GM18526 (cell line): ENCODE results near the gene SH3BP1.

Experiments
- POLR2A ChIP-seq: IDR thresholded peaks from 3 replicates; pipeline ENCODE4 v1.6.1; 2011; ENCODE audit not compliant: insufficient read length; ENCODE audit errors: extremely low read depth

SH3BP1 gene

DNA sequence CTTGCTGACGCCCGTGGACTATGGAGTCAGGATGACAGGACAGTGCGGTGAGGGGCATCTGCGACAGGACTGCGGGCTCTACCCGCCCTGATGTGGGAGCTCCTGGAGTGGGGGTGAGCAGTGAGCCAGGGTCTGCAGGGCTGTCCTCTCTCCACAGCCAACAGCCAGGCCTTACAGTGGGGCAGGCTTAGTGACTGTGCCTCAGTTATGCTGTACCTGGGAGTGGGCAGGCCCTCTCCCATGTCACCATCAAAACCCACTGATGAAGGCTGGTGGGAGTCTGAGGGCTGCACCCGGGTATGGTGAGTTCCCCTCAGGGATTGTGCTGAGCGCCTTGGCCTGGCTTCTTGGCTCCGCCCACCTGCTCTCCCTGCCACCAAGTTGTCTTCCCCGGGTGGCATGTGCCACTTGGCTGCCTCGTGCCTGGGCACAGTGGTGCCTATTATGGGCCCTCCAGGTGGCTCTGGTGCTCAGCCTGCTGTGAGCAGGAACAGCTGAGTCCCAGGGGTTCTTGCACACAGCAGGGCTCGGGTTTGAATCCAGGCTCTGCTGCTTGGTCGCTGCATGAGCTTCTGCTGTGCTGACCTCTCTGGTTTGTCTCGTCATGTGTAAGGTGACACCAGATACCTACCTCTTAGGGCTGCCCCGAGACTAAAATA, 53.3 kb downstream of the SH3BP1 start:
- TF ChIP-seq POLR2A, result no peak

DNA sequence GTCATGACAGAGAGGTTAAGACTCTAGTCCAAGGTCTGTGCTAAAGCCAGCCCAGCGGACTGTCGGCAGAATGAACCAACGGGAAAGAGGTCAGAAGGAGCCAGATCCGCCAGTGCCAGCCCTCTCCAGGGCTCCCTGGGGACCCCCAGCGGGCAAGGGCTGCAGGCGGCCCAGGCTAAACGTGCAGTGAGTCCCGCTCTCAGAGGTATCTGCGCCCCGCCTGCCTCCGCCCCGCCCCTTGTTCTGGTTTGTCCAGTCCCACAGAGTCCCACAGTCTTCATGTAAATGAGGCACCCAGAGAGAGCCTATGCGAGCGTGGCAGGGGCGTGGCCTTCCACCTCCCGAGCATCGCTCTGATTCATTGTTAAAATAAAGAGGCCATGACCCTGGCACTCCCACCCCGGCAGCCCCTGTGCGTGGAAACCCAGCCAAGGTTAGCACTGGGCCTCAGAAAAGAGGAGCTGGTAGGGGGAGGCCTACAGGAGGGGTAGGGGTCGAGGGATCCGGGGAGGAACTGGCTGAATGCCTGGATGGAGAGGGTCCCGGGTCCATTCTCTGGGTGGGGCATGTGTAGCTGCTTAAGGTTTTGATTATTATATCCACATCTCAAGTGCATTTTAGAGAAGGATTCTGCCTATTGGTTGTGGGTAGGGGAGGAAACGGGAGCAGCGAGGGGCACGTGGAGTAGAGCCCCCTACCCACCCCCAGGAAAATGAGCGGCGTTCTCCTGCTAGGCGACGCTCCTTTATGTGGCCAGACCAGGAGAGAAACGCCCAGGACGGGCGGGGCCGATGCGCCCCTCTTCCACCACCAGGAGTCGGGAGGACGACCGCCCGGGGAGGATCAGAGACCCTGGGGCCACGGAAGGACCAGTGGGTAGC, 57.4 kb downstream of the SH3BP1 start, which contains the start of gene TRIOBP:
TSS of gene TRIOBP (plus strand) at position 392 of the 881 bp plus-strand sequence. CDS start 4,318 bp downstream, outside the sequence.
- TF ChIP-seq POLR2A, result no peak

DNA sequence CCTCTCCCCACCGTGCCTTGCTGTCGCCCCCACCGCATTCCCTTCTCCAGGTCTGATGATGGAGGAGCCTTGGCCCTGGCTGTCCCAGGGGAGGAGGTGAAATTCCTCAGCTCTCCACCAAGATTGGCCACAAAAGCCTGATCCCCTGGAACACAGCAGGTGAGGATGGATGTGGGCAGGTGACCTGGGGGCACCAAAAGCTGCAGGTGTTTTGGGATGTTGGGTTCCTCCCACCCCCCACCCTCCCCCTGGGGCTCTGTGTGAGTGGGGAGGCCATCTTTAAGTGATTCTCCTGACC, 58.0 kb downstream of the SH3BP1 start:
- TF ChIP-seq POLR2A, result no peak

DNA sequence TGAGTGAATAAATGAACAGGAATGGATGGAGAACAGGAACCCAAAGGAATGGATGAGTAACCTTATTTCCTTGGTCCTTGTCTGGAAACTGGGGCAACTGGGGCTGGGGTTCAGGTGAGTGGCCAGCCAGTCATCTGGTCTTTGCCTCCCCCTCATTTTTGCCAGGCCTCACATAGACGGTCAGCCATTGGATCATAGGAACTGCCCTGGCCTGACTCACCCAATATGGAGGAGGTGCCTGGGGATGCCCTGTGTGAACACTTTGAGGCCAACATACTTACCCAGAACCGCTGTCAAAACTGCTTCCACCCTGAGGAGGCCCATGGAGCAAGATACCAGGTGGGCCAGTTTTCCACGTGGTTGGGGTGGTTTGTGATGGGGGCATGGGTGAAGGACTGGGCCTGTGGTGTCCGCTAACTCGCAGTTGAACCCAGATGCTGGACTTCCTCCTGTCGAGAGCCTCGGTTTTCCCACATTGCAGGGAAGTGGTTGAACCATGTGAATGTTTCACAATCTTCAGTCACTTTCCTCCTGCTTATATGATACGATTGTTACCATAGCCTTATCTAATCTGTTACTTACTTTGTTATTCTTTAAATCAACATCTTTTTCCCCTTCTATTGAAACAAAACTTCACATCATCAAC, 61.8 kb downstream of the SH3BP1 start:
- TF ChIP-seq POLR2A, result no peak

DNA sequence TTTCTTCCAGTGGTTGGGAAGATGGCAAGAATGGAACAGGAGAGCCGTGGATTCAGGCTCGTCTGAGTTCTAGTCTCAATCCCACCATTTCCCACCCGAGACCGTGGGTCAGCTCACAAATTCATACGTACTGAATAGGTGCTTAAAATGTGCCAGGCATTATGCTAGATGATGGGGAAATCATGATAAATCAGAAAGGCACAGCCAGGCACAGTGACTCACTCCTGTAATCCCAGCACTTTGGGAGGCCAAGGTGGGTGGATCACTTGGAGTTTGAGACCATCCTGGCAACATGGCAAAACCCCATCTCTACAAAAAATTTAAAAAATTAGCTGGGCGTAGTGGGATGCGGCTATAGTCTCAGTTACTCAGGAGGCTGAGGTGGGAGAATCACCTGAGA, 64.4 kb downstream of the SH3BP1 start:
- TF ChIP-seq POLR2A, result no peak

DNA sequence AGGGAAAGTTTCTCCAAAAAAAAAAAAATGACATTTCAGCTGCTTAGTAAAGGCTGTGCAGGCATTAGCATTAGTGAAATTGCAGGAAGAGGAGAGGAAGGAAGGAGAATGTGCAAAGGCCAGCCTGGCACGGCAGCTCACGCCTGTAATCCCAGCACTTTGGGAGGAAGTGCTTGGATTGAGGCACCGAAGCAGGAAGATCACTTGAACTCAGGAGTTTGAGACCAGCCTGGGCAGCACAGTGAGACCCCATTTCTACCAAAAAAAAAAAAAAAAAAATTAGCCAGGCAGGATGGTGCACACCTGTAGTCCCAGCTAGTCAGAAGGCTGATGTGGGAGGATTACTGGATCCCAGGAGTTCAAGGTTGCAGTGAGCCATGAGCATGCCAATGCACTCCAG, 65.2 kb downstream of the SH3BP1 start:
- no peak for TF ChIP-seq POLR2A

DNA sequence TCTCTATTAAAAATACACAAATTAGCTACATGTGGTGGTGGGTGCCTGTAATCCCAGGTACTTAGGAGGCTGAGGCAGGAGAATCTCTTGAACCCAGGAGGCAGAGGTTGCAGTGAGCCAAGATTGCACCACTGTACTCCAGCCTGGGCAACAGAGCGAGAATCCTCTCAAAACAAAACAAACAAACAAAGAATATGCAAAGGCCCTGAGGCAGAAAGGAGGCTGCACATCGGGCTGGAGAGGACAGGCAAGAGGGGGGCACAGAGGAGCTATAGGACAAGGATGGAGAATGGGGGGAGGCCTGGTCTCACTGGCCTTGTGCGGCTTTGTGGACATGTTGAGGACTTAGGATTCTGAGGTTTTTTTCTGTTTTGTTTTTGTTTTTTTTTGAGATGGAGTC, 65.7 kb downstream of the SH3BP1 start:
- TF ChIP-seq POLR2A, result no peak
